SU-DHL-6 (cell line): ENCODE measurements around the gene CXCR6.

Experiments
- EZH2phosphoT487 ChIP-seq: fragments of 200-600 bp; sonication (generic), shearing (Covaris generic); conservative IDR thresholded peaks from 2 replicates; pipeline ENCODE4 v1.6.1; 2018; ENCODE audit warnings: mild to moderate bottlenecking, antibody characterized with exemption, low read length, moderate library complexity, mixed read lengths
- TF ChIP-seq, protein P1 (sequence below): fragments of 200-600 bp; sonication (generic); IDR thresholded peaks from one replicate; pipeline ENCODE4 v1.5.1; 2017; ENCODE audit warnings: antibody characterized with exemption, mild to moderate bottlenecking, low read length, moderate library complexity; ENCODE audit not compliant: insufficient read depth, poor library complexity, severe bottlenecking

- TF ChIP-seq, protein P1, sequence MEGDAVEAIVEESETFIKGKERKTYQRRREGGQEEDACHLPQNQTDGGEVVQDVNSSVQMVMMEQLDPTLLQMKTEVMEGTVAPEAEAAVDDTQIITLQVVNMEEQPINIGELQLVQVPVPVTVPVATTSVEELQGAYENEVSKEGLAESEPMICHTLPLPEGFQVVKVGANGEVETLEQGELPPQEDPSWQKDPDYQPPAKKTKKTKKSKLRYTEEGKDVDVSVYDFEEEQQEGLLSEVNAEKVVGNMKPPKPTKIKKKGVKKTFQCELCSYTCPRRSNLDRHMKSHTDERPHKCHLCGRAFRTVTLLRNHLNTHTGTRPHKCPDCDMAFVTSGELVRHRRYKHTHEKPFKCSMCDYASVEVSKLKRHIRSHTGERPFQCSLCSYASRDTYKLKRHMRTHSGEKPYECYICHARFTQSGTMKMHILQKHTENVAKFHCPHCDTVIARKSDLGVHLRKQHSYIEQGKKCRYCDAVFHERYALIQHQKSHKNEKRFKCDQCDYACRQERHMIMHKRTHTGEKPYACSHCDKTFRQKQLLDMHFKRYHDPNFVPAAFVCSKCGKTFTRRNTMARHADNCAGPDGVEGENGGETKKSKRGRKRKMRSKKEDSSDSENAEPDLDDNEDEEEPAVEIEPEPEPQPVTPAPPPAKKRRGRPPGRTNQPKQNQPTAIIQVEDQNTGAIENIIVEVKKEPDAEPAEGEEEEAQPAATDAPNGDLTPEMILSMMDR = no peak
- TF ChIP-seq EZH2phosphoT487 = no peak
Measured at GRCh38 chr3:45938043-45938435, 5.2 kb upstream of the CXCR6 start.
